Ishikawa (cell line): ENCODE results near the gene TLDC2.

Experiments used
- CEBPB ChIP-seq: IDR thresholded peaks from 2 replicates; pipeline ENCODE4 v1.6.1; 2012
- CREB1 ChIP-seq: IDR thresholded peaks from 2 replicates; pipeline ENCODE4 v1.6.1; 2012; ENCODE audit warnings: low read depth
- EGR1 ChIP-seq: IDR thresholded peaks from 2 replicates; pipeline ENCODE4 v1.6.1; 2012
- EP300 ChIP-seq: IDR thresholded peaks from 2 replicates; pipeline ENCODE4 v1.6.1; 2012; ENCODE audit warnings: borderline replicate concordance
- FOXM1 ChIP-seq: IDR thresholded peaks from 2 replicates; pipeline ENCODE4 v1.6.1; 2012; ENCODE audit warnings: low read depth, borderline replicate concordance
- MAX ChIP-seq: IDR thresholded peaks from 2 replicates; pipeline ENCODE4 v1.6.1; 2012
- NFIC ChIP-seq: IDR thresholded peaks from 2 replicates; pipeline ENCODE4 v1.6.1; 2012
- RAD21 ChIP-seq: IDR thresholded peaks from 2 replicates; pipeline ENCODE4 v1.6.1; 2012; ENCODE audit warnings: low read depth
- REST ChIP-seq: IDR thresholded peaks from 2 replicates; pipeline ENCODE4 v1.6.1; 2012; ENCODE audit warnings: low read depth, mild to moderate bottlenecking
- TAF1 ChIP-seq: IDR thresholded peaks from 2 replicates; pipeline ENCODE4 v1.6.1; 2012; ENCODE audit warnings: low read depth, mild to moderate bottlenecking
- TCF12 ChIP-seq: IDR thresholded peaks from 2 replicates; pipeline ENCODE4 v1.6.1; 2012; ENCODE audit warnings: low read depth
- TEAD4 ChIP-seq: IDR thresholded peaks from 2 replicates; pipeline ENCODE4 v1.6.1; 2012
- USF1 ChIP-seq: IDR thresholded peaks from 2 replicates; pipeline ENCODE4 v1.6.1; 2012
- YY1 ChIP-seq: IDR thresholded peaks from 2 replicates; pipeline ENCODE4 v1.6.1; 2012; ENCODE audit warnings: low read depth
- ZBTB7A ChIP-seq: IDR thresholded peaks from 2 replicates; pipeline ENCODE4 v1.6.1; 2012; ENCODE audit warnings: low read depth

Gene TLDC2

GRCh38 chr20:36929290-36929689 is 53.4 kb downstream of the TLDC2 start:
- TF ChIP-seq CEBPB (no peak), CREB1 (no peak), ZBTB7A (no peak), USF1 (no peak), EGR1 (no peak), TCF12 (no peak), EP300 (no peak)

GRCh38 chr20:36929691-36930090 is 53.8 kb downstream of the TLDC2 start:
- TF ChIP-seq EGR1 (no peak), MAX (no peak), ZBTB7A (no peak), TAF1 (no peak), RAD21 (no peak), REST (no peak), TEAD4 (no peak), CREB1 (no peak), EP300 (no peak), YY1 (no peak), TCF12 (no peak), FOXM1 (no peak), USF1 (no peak), NFIC (no peak), CEBPB (no peak)

GRCh38 chr20:36932476-36933426 is 56.8 kb downstream of the TLDC2 start:
- TF ChIP-seq EGR1 (no peak), CEBPB (no peak), YY1 (no peak), NFIC (no peak), EP300 (no peak), MAX (no peak), TAF1 (no peak), REST (no peak), RAD21 (no peak), ZBTB7A (no peak), FOXM1 (no peak), CREB1 (no peak), TCF12 (no peak), USF1 (no peak), TEAD4 (no peak)

GRCh38 chr20:36936341-36936740 is 60.4 kb downstream of the TLDC2 start:
- TF ChIP-seq ZBTB7A (no peak), USF1 (no peak), TCF12 (no peak), MAX (no peak), EP300 (no peak), REST (no peak), CEBPB (no peak), RAD21 (no peak), TAF1 (no peak), FOXM1 (no peak), YY1 (no peak), NFIC (no peak), CREB1 (no peak)
